HUES64 (cell line): ENCODE results near the gene MAB21L1.

Experiments used
- H3K27ac ChIP-seq: 2 replicates; pipeline ENCODE4 v1.7.0; 2013; ENCODE audit warnings: low read depth, low read length, inconsistent platforms
- H3K27me3 ChIP-seq: 2 replicates; pipeline ENCODE4 v1.6.1; 2013; ENCODE audit warnings: mild to moderate bottlenecking, low read length; ENCODE audit not compliant: insufficient read depth
- H3K36me3 ChIP-seq: 2 replicates; pipeline ENCODE4 v1.6.1; 2013; ENCODE audit warnings: mild to moderate bottlenecking, low read length; ENCODE audit not compliant: insufficient read depth
- H3K4me1 ChIP-seq: 2 replicates; pipeline ENCODE4 v1.6.1; 2013; ENCODE audit warnings: mild to moderate bottlenecking, low read length, moderate library complexity; ENCODE audit not compliant: insufficient read depth
- H3K4me3 ChIP-seq: 2 replicates; pipeline ENCODE4 v1.5.1; 2013; ENCODE audit warnings: mild to moderate bottlenecking, low read length, moderate library complexity
- H3K9ac ChIP-seq: 2 replicates; pipeline ENCODE4 v1.6.1; 2013; ENCODE audit warnings: mild to moderate bottlenecking, low read depth, low read length
- H3K9me3 ChIP-seq: 2 replicates; pipeline ENCODE4 v1.6.1; 2013; ENCODE audit warnings: low read depth, low read length; ENCODE audit not compliant: insufficient read depth
- WGBS: fragments of 150-250, 120-280 bp; methylation state at CpG from one replicate; pipeline ENCODE4 v1.1.7; 2013; ENCODE audit warnings: missing lambda C conversion rate; 5-methylcytosine and 5-hydroxymethylcytosine counted together

Gene MAB21L1

GRCh38 chr13:35470671-35471661 is 5.5 kb downstream of the MAB21L1 start:
- H3K27me3 ChIP-seq, result peaks cover 69% of the 10 kb centered on the region
- H3K4me1 ChIP-seq, result peaks cover 32% of the 10 kb centered on the region; the same call in 1 of the 2 replicates
- H3K4me3 ChIP-seq, result peak overlapping the region; percentile 66
- H3K9me3 ChIP-seq, result no peaks in the 10 kb centered on the region
- peak overlapping the region; percentile 67 for H3K9ac ChIP-seq
- no peaks in the 10 kb centered on the region for H3K36me3 ChIP-seq
- no peak overlapping the region for H3K27ac ChIP-seq
- under 1% methylated on average over 68 of the region's 68 CpGs for WGBS

GRCh38 chr13:35469806-35470525 is 6.5 kb downstream of the MAB21L1 start:
- H3K9ac ChIP-seq, result no peak overlapping the region
- peaks cover 32% of the 10 kb centered on the region; the same call in 1 of the 2 replicates for H3K4me1 ChIP-seq
- peak overlapping the region; percentile 66 for H3K4me3 ChIP-seq
- no peak overlapping the region for H3K27ac ChIP-seq
- H3K27me3 ChIP-seq, result peaks cover 59% of the 10 kb centered on the region
- WGBS, result 46% methylated on average over 6 of the region's 10 CpGs
- no peaks in the 10 kb centered on the region for H3K36me3 ChIP-seq
- no peaks in the 10 kb centered on the region for H3K9me3 ChIP-seq

GRCh38 chr13:35468195-35468594 is 8.3 kb downstream of the MAB21L1 start:
- H3K9ac ChIP-seq, result no peak overlapping the region
- H3K27me3 ChIP-seq, result peaks cover 42% of the 10 kb centered on the region
- no peaks in the 10 kb centered on the region for H3K9me3 ChIP-seq
- H3K4me1 ChIP-seq, result peaks cover 26% of the 10 kb centered on the region; the same call in 1 of the 2 replicates
- H3K36me3 ChIP-seq, result no peaks in the 10 kb centered on the region
- no peak overlapping the region for H3K4me3 ChIP-seq
- no peak overlapping the region for H3K27ac ChIP-seq
- WGBS, result 100% methylated on average over 1 of the region's 1 CpG

GRCh38 chr13:35465371-35465770 is 11.1 kb downstream of the MAB21L1 start:
- H3K36me3 ChIP-seq, result no peaks in the 10 kb centered on the region
- H3K27ac ChIP-seq, result no peak overlapping the region
- H3K4me1 ChIP-seq, result peaks cover 8% of the 10 kb centered on the region; the same call in 1 of the 2 replicates
- H3K9me3 ChIP-seq, result no peaks in the 10 kb centered on the region
- no peak overlapping the region for H3K9ac ChIP-seq
- peaks cover 14% of the 10 kb centered on the region for H3K27me3 ChIP-seq
- no CpG with 5 or more reads among the region's 3 CpGs for WGBS
- H3K4me3 ChIP-seq, result no peak overlapping the region

GRCh38 chr13:35460061-35460460 is 16.4 kb downstream of the MAB21L1 start:
- no peak overlapping the region for H3K27ac ChIP-seq
- H3K9ac ChIP-seq, result no peak overlapping the region
- no peaks in the 10 kb centered on the region for H3K27me3 ChIP-seq
- no peaks in the 10 kb centered on the region for H3K4me1 ChIP-seq
- H3K36me3 ChIP-seq, result no peaks in the 10 kb centered on the region
- H3K9me3 ChIP-seq, result no peaks in the 10 kb centered on the region
- no CpG with 5 or more reads among the region's 2 CpGs for WGBS
- no peak overlapping the region for H3K4me3 ChIP-seq

- Histone ChIP-seq H3K9ac (no peak overlapping the region), H3K27ac (no peak overlapping the region), H3K4me3 (no peak overlapping the region), H3K27me3 (no peaks in the 10 kb centered on the region), H3K9me3 (no peaks in the 10 kb centered on the region), H3K4me1 (no peaks in the 10 kb centered on the region), H3K36me3 (no peaks in the 10 kb centered on the region)
- 96% methylated on average over 3 of the region's 3 CpGs for WGBS
These were observed 19.2 kb downstream of the MAB21L1 start for GRCh38 chr13:35457258-35457657.

- no peak overlapping the region for H3K4me3 ChIP-seq
- H3K9me3 ChIP-seq, result no peaks in the 10 kb centered on the region
- no CpG with 5 or more reads among the region's 1 CpG for WGBS
- no peaks in the 10 kb centered on the region for H3K36me3 ChIP-seq
- H3K4me1 ChIP-seq, result no peaks in the 10 kb centered on the region
- no peak overlapping the region for H3K27ac ChIP-seq
- H3K9ac ChIP-seq, result no peak overlapping the region
- H3K27me3 ChIP-seq, result no peaks in the 10 kb centered on the region
These were observed 21.5 kb downstream of the MAB21L1 start for GRCh38 chr13:35455022-35455421.

- H3K27me3 ChIP-seq, result no peaks in the 10 kb centered on the region
- no peaks in the 10 kb centered on the region for H3K4me1 ChIP-seq
- no peak overlapping the region for H3K4me3 ChIP-seq
- H3K36me3 ChIP-seq, result no peaks in the 10 kb centered on the region
- no peaks in the 10 kb centered on the region for H3K9me3 ChIP-seq
- no peak overlapping the region for H3K27ac ChIP-seq
- 95% methylated on average over 2 of the region's 2 CpGs for WGBS
- no peak overlapping the region for H3K9ac ChIP-seq
These were observed 26.7 kb downstream of the MAB21L1 start for GRCh38 chr13:35449821-35450220.

GRCh38 chr13:35448465-35448864 is 28.0 kb downstream of the MAB21L1 start:
- no peaks in the 10 kb centered on the region for H3K9me3 ChIP-seq
- H3K27ac ChIP-seq, result no peak overlapping the region
- no peaks in the 10 kb centered on the region for H3K4me1 ChIP-seq
- no peak overlapping the region for H3K9ac ChIP-seq
- H3K27me3 ChIP-seq, result no peaks in the 10 kb centered on the region
- 100% methylated on average over 1 of the region's 1 CpG for WGBS
- no peaks in the 10 kb centered on the region for H3K36me3 ChIP-seq
- no peak overlapping the region for H3K4me3 ChIP-seq
